ENCODE results near the gene OR5K4. TPM values are rescaled to one million over a fixed set of nuclear protein-coding genes. Genes with fewer than 3 reads are reported as not detected.

OR5K4 gene
- total and polyA plus RNA-seq, 2 of the 8 experiments (the other 6 are each of a cell fraction or from before 2014, with no cell fraction given) = not detected

GRCh38 chr3:98350082-98350481, 3.6 kb upstream of the OR5K4 start:
- Histone ChIP-seq H3K56ac (replicated peaks; ENCODE audit: insufficient read length, low read depth, low read length) (no peak overlapping the region), H3K79me1 (ENCODE audit: low read depth, low read length) (no peaks in the 10 kb centered on the region), H3K4ac (replicated peaks; ENCODE audit: insufficient read length, low read depth, low read length) (no peak overlapping the region), H4K8ac (ENCODE audit: extremely low read depth, insufficient read depth, low read length) (no peak overlapping the region), H2BK120ac (replicated peaks; ENCODE audit: low read depth, low read length) (no peak overlapping the region), H3K4me1 (replicated peaks in 1 of 4; ENCODE audit: control insufficient read depth in 3 of 4, insufficient read depth in 4 of 4, low read length in 3 of 4) (no peaks in the 10 kb centered on the region), H3K27me3 (replicated peaks in 1 of 4; ENCODE audit: control insufficient read depth in 3 of 4, extremely low read depth in 1 of 4, insufficient read depth in 3 of 4, low read length in 3 of 4) (no peaks in the 10 kb centered on the region), H2BK12ac (ENCODE audit: low read depth, low read length) (no peak overlapping the region), H3K9me3 (ENCODE audit: insufficient read depth in 2 of 2, low read depth in 1 of 2, low read length in 1 of 2) (no peaks in the 10 kb centered on the region), H3K4me3 (ENCODE audit: extremely low read depth in 1 of 4, insufficient read depth in 2 of 4, low read depth in 3 of 4, low read length in 4 of 4) (no peak overlapping the region), H3K36me3 (ENCODE audit: control insufficient read depth in 2 of 4, insufficient read depth in 4 of 4, low read length in 3 of 4) (no peaks in the 10 kb centered on the region), H4K5ac (ENCODE audit: insufficient read length, low read depth, low read length) (no peak overlapping the region), H3K23ac (ENCODE audit: insufficient read length) (no peak overlapping the region), H4K91ac (replicated peaks; ENCODE audit: insufficient read length, low read length) (no peak overlapping the region), H2BK5ac (ENCODE audit: low read depth, low read length) (no peak overlapping the region), H3K4me2 (ENCODE audit: insufficient read depth in 1 of 2, low read depth in 2 of 2, low read length in 2 of 2) (no peak overlapping the region), H3K27ac (ENCODE audit: low read depth, low read length) (no peak overlapping the region), H2AK5ac (ENCODE audit: low read depth, low read length) (no peak overlapping the region), H3K9ac (replicated peaks in 1 of 4; ENCODE audit: extremely low read depth in 1 of 4, low read depth in 3 of 4, low read length in 3 of 4) (no peak overlapping the region), H2BK15ac (ENCODE audit: low read length) (no peak overlapping the region), H3K79me2 (ENCODE audit: control insufficient read depth in 1 of 2, insufficient read depth in 2 of 2, low read length in 2 of 2) (no peaks in the 10 kb centered on the region), H2BK20ac (ENCODE audit: low read length) (no peak overlapping the region), H3K18ac (ENCODE audit: extremely low read depth, low read length) (no peak overlapping the region), H4K20me1 (replicated peaks in 1 of 2; ENCODE audit: control insufficient read depth in 1 of 2, insufficient read depth in 2 of 2, low read length in 2 of 2) (no peaks in the 10 kb centered on the region), H2AFZ (ENCODE audit: low read length) (no peak overlapping the region), H3K23me2 (ENCODE audit: low read depth, low read length) (no peaks in the 10 kb centered on the region), H3K14ac (ENCODE audit: insufficient read length) (no peak overlapping the region)
- POLR2A ChIA-PET (ENCODE audit: partially characterized antibody) = no interaction called here
- peak; percentile 81 for TF ChIP-seq CEBPB (IDR thresholded peaks at IDR 0.05; ENCODE audit: low read depth, low read length)
- TF ChIP-seq BACH1 (IDR thresholded peaks at IDR 0.05; ENCODE audit: low read length) = no peak
- TF ChIP-seq JUN (IDR thresholded peaks at IDR 0.05; ENCODE audit: low read depth, low read length) = no peak
- no peak for TF ChIP-seq TAF7 (optimal IDR thresholded peaks at IDR 0.05; ENCODE audit: borderline replicate concordance, low read depth, low read length)
- 94% methylated on average over 3 of the region's 3 CpGs; no CpG with 5 or more reads in 1 of the 2 experiments for WGBS, 2 experiments (ENCODE audit: extremely low coverage in 1 of 2, insufficient coverage in 1 of 2, insufficient read length in 1 of 2, insufficient replicate concordance in 2 of 2, low coverage in 1 of 2, low lambda C conversion rate in 2 of 2, missing lambda C conversion rate in 1 of 2)
- CTCF ChIA-PET (ENCODE audit: partially characterized antibody) = interaction anchor here (0.9 to 1.3 kb wide), 2 partner anchors 165 to 312 kb away, joined by 3 to 4 read pairs; no protein-coding TSS in a partner anchor
- FAIRE-seq (no peak), DNase-seq (ENCODE audit: low read depth in 1 of 2, low spot score in 2 of 2) (no peak)

Data from H1 (cell line).